Measurements from ENCODE around the gene RNASET2. TPM values are rescaled to one million over a fixed set of nuclear protein-coding genes. Genes with fewer than 3 reads are reported as not detected.

Gene RNASET2
- total RNA-seq, 4 donors from 2014 or later, result 121 to 191 (median 176) TPM

DNA sequence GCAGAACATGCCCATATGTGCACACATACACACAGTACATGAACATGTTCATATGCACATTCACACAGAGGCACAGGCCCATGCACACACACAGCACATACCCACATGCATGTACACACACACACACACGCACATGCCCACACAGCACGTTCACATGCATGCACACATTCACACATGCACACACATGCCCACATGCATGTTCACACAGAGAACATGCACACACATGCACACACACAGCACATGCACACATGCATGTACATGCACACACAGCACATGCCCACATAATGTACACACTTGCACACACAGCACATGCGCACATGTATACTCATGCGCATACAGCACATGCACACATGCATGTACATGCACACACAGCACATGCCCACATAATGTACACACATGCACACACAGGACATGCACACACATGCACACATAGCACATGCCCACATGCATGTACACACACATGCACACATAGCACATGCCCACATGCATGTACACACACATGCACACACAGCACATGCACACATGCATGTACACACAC lies 25.9 kb downstream of the RNASET2 start:
- 100% methylated on average over 4 of the region's 4 CpGs; no CpG with 5 or more reads in 1 of the 2 donors for WGBS, 2 donors (ENCODE audit: low coverage in 1 of 2)
- H3K36me3 ChIP-seq, result peaks cover 0 to 12% (median 3%) of the 10 kb centered on the region in 4 donors
- TF ChIP-seq, protein P1, sequence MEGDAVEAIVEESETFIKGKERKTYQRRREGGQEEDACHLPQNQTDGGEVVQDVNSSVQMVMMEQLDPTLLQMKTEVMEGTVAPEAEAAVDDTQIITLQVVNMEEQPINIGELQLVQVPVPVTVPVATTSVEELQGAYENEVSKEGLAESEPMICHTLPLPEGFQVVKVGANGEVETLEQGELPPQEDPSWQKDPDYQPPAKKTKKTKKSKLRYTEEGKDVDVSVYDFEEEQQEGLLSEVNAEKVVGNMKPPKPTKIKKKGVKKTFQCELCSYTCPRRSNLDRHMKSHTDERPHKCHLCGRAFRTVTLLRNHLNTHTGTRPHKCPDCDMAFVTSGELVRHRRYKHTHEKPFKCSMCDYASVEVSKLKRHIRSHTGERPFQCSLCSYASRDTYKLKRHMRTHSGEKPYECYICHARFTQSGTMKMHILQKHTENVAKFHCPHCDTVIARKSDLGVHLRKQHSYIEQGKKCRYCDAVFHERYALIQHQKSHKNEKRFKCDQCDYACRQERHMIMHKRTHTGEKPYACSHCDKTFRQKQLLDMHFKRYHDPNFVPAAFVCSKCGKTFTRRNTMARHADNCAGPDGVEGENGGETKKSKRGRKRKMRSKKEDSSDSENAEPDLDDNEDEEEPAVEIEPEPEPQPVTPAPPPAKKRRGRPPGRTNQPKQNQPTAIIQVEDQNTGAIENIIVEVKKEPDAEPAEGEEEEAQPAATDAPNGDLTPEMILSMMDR (IDR thresholded peaks at IDR 0.05), result no peak
- TF ChIP-seq EP300 (IDR thresholded peaks at IDR 0.05; ENCODE audit: low read depth), result no peak
- TF ChIP-seq POLR2AphosphoS5 (IDR thresholded peaks at IDR 0.05), result no peak
- no peak for TF ChIP-seq POLR2A (IDR thresholded peaks at IDR 0.05)
- no peaks in the 10 kb centered on the region for H3K4me1 ChIP-seq
- no peaks in the 10 kb centered on the region for H3K9me3 ChIP-seq
- H3K27me3 ChIP-seq, result no peaks in the 10 kb centered on the region
- in situ Hi-C loops (cut with MboI; ENCODE audit: low pct_ligation_motif_present in 1 of 4, low pct_unique_long_range_greater_than_20kb in 1 of 4, low sequenced_read_pairs in 3 of 4), result no loop called here
- no peak overlapping the region for H3K4me3 ChIP-seq
- intact Hi-C loops (cut with DNase I; ENCODE audit: low total_unique reads), result no loop called here
- no peak overlapping the region for H3K27ac ChIP-seq
- no peak for DNase-seq

DNA sequence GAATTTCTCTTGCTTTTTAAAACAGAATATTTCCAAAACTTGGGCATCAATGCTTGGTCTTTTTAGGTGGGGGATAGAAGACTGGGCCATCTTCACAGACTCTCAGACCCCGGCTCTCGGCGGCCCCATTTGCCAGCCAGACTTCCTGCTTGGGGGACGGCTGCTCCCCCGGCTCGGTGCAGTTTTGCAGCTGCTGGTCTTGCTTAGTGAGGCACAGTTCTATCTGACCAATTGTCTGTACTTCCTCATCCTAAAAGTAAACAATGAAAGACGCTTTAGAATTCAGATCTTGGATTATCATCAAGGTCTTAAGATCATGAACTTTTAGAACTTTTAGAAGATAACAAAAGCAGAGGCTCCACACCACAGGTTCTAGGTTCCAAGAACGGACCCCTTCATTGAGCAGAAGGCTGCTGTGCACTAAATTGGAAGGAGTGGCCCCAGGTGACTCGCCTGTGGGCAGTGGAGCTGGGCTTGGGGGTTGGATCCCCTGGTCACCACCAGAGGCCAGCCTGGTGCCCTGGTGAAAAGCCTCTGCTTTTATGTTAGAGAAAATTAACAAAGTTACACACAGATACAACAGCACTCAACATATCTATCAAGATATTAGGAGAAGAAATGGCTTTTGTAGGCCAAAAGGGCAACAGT lies 26.7 kb downstream of the RNASET2 start:
- TF ChIP-seq, protein P1 (IDR thresholded peaks at IDR 0.05), result no peak
- no peak for TF ChIP-seq POLR2AphosphoS5 (IDR thresholded peaks at IDR 0.05)
- TF ChIP-seq POLR2A (IDR thresholded peaks at IDR 0.05), result no peak
- TF ChIP-seq EP300 (IDR thresholded peaks at IDR 0.05; ENCODE audit: low read depth), result no peak
- DNase-seq, result no peak
- intact Hi-C loops (cut with DNase I; ENCODE audit: low total_unique reads) (no loop called here), in situ Hi-C loops (cut with MboI; ENCODE audit: low pct_ligation_motif_present in 1 of 4, low pct_unique_long_range_greater_than_20kb in 1 of 4, low sequenced_read_pairs in 3 of 4) (no loop called here)
- H3K27me3 ChIP-seq, result no peaks in the 10 kb centered on the region
- no peak overlapping the region for H3K27ac ChIP-seq
- 67 to 70% methylated on average over 5 to 9 of the region's 9 CpGs for WGBS, 2 donors (ENCODE audit: low coverage in 1 of 2)
- H3K4me1 ChIP-seq, result no peaks in the 10 kb centered on the region
- H3K4me3 ChIP-seq, result no peak overlapping the region
- no peaks in the 10 kb centered on the region for H3K9me3 ChIP-seq
- peaks cover 0 to 9% (median 3%) of the 10 kb centered on the region in 4 donors for H3K36me3 ChIP-seq

DNA sequence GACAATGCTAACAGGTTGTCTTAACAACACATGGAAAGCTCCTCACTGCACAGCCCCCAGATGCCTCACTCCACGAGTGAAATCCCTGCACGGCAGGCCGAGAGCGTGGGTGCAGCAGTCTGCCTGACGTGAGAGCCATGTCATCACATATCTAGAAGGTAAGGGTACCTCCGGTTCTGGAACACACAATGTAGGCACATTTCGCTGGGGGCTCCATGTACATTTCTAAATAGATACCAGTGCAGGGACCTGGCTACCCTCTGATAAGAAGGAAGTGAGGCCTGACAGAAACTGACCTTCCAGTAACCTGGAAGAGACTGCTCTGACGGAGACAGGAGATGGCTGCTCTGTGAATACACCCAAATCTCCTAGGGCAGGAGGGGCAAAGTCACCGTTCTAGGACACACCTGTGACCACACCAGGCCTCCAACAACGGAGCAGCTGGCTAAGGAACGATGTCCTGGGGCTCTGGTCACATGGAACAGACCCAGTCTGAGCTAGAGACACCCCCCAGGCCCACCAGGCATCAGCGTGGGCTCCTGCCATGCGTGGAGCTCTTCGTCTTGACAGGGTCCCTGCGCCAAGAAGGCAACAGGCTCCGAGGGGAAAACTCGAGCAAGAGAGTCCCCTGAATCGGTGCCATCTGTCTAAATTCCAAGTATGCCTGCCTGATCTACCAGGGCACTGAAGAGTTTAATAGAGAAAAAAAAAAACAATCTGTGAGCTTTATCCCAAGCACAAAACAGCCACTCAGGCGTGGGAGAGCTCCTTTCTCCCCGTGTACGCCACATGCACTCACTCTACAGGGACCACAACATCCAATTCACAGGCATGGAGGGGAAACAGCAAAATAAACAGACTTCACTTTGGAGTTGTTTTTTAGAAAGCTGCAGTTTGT lies 27.5 kb downstream of the RNASET2 start:
- Histone ChIP-seq H3K27ac (no peak overlapping the region), H3K9me3 (no peaks in the 10 kb centered on the region), H3K4me3 (no peak overlapping the region), H3K36me3 (peaks cover 0 to 9% (median 3%) of the 10 kb centered on the region in 4 donors), H3K4me1 (no peaks in the 10 kb centered on the region), H3K27me3 (no peaks in the 10 kb centered on the region)
- in situ Hi-C loops (cut with MboI; ENCODE audit: low pct_ligation_motif_present in 1 of 4, low pct_unique_long_range_greater_than_20kb in 1 of 4, low sequenced_read_pairs in 3 of 4) (no loop called here), intact Hi-C loops (cut with DNase I; ENCODE audit: low total_unique reads) (no loop called here)
- no peak for DNase-seq
- WGBS, 2 donors (ENCODE audit: low coverage in 1 of 2), result 83% methylated on average over 8 to 20 of the region's 21 CpGs
- TF ChIP-seq POLR2AphosphoS5 (IDR thresholded peaks at IDR 0.05) (no peak), EP300 (IDR thresholded peaks at IDR 0.05; ENCODE audit: low read depth) (no peak)
- TF ChIP-seq, protein P1 (IDR thresholded peaks at IDR 0.05), result no peak

DNA sequence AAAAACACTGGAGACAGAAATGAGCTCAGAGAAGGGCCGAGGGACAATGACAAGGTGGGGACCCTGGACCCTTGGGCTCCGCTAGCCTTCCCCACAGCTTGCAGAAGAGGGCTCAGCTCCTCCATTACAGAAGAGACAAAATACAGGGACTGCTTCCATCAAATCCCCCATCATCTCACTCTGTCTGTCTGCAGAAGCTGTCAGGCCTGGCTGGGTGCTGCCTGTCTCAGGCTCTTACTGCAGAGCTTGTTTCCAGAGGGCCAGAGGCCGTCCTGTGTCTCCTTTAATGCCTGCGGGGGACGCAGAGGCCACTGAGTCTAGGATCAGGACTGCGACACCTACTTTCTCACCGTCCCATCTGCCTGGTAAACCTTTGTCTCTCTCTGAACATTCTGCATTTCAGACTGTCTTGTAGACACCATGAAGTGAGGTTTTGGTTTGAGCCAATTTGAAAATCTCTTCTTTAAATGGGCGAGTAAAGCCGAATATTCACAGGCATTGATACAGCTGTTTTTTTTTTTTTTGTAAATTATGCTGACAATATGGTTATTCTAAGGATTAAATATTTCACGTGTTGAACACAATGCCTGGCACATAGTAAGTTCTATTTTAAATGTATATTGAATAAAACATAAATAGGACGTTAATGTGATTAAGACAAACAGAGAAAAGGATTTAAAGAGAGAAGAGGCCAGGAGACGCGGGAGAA lies 28.3 kb downstream of the RNASET2 start:
- no peaks in the 10 kb centered on the region for H3K4me1 ChIP-seq
- H3K4me3 ChIP-seq, result no peak overlapping the region
- H3K36me3 ChIP-seq, result peaks cover 0 to 9% (median 3%) of the 10 kb centered on the region in 4 donors
- intact Hi-C loops (cut with DNase I; ENCODE audit: low total_unique reads), result no loop called here
- DNase-seq, result no peak
- H3K9me3 ChIP-seq, result no peaks in the 10 kb centered on the region
- TF ChIP-seq POLR2A (IDR thresholded peaks at IDR 0.05) (no peak), POLR2AphosphoS5 (IDR thresholded peaks at IDR 0.05) (no peak), EP300 (IDR thresholded peaks at IDR 0.05; ENCODE audit: low read depth) (no peak)
- TF ChIP-seq, protein P1 (IDR thresholded peaks at IDR 0.05), result no peak
- no peak overlapping the region for H3K27ac ChIP-seq
- no peaks in the 10 kb centered on the region for H3K27me3 ChIP-seq
- 82 to 92% methylated on average over 9 to 13 of the region's 13 CpGs for WGBS, 2 donors (ENCODE audit: low coverage in 1 of 2)
- in situ Hi-C loops (cut with MboI; ENCODE audit: low pct_ligation_motif_present in 1 of 4, low pct_unique_long_range_greater_than_20kb in 1 of 4, low sequenced_read_pairs in 3 of 4), result no loop called here
